Measurements from ENCODE around the gene PCDHA6.
A peak's percentile ranks its signal among the peaks of the same experiment; 100 is the strongest.
"Not testable (repeated sequence)": the region's sequence is repeated elsewhere in the genome, so short reads cannot be mapped to it uniquely, and the experiment has no call there.

The PCDHA6 gene

GRCh38 chr5:140827704-140828361 is at the start of gene PCDHA6:
Gene PCDHA6, plus strand, starts transcription at chr5:140827960. Its CDS starts 132 bp downstream, at chr5:140828092.
- H3K4me3 ChIP-seq, result peak within 1 kb of the TSS; percentile 51

GRCh38 chr5:140780512-140780911 is 47.2 kb upstream of the PCDHA6 start:
- TF ChIP-seq, protein P1, sequence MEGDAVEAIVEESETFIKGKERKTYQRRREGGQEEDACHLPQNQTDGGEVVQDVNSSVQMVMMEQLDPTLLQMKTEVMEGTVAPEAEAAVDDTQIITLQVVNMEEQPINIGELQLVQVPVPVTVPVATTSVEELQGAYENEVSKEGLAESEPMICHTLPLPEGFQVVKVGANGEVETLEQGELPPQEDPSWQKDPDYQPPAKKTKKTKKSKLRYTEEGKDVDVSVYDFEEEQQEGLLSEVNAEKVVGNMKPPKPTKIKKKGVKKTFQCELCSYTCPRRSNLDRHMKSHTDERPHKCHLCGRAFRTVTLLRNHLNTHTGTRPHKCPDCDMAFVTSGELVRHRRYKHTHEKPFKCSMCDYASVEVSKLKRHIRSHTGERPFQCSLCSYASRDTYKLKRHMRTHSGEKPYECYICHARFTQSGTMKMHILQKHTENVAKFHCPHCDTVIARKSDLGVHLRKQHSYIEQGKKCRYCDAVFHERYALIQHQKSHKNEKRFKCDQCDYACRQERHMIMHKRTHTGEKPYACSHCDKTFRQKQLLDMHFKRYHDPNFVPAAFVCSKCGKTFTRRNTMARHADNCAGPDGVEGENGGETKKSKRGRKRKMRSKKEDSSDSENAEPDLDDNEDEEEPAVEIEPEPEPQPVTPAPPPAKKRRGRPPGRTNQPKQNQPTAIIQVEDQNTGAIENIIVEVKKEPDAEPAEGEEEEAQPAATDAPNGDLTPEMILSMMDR (IDR thresholded peaks at IDR 0.05), result no peak
- DNase-seq (ENCODE audit: low spot score), result no peak
- Histone ChIP-seq H3K27ac (no peak overlapping the region), H3K4me3 (no peak overlapping the region)

More at GRCh38 chr5:140827704-140828361, at the start of gene PCDHA6:
- no peak for DNase-seq (ENCODE audit: low spot score)
- H3K27ac ChIP-seq, result no peak within 1 kb of the TSS
- TF ChIP-seq, protein P1 (IDR thresholded peaks at IDR 0.05), result no peak

- H3K27ac ChIP-seq, result no peak within 1 kb of the TSS
- peak within 1 kb of the TSS; percentile 5 for H3K4me3 ChIP-seq
- TF ChIP-seq, protein P1 (IDR thresholded peaks at IDR 0.05), result no peak
- no peak for DNase-seq (ENCODE audit: low spot score)
Observed at GRCh38 chr5:140785905-140786686, 41.7 kb upstream of the PCDHA6 start, which contains the start of gene PCDHA1. Gene PCDHA1, plus strand, starts transcription at chr5:140786140.

DNA sequence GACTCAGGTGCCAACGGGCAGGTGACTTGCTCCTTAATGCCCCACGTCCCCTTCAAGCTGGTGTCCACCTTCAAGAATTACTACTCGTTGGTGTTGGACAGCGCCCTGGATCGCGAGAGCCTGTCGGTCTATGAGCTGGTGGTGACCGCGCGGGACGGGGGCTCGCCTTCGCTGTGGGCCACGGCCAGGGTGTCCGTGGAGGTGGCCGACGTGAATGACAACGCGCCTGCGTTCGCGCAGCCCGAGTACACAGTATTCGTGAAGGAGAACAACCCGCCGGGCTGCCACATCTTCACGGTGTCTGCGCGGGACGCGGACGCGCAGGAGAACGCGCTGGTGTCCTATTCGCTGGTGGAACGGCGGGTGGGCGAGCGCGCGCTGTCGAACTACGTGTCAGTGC is 40.3 kb upstream of the PCDHA6 start:
- peak overlapping the region; percentile 5 for H3K4me3 ChIP-seq
- H3K27ac ChIP-seq; DNase-seq (ENCODE audit: low spot score): not testable (repeated sequence)

DNA sequence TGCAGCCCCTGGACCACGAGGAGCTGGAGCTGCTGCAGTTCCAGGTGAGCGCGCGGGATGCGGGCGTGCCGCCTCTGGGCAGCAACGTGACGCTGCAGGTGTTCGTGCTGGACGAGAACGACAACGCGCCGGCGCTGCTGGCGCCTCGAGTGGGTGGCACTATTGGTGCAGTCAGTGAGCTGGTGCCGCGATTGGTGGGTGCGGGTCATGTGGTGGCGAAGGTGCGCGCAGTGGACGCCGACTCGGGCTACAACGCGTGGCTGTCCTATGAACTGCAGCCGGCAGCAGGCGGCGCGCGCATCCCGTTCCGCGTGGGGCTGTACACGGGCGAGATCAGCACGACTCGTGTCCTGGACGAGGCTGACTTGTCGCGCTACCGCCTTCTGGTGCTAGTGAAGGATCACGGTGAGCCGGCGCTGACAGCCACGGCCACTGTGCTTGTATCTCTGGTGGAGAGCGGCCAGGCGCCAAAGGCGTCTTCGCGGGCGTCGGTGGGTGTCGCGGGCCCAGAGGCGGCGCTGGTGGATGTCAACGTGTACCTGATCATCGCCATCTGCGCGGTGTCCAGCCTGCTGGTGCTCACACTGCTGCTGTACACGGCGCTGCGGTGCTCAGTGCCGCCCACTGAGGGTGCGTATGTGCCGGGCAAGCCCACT is 39.8 kb upstream of the PCDHA6 start:
- H3K27ac ChIP-seq; DNase-seq (ENCODE audit: low spot score): not testable (repeated sequence)
- peak overlapping the region; percentile 5 for H3K4me3 ChIP-seq

GRCh38 chr5:140791089-140791488 is 36.7 kb upstream of the PCDHA6 start:
- H3K27ac ChIP-seq, result no peak overlapping the region
- TF ChIP-seq, protein P1 (IDR thresholded peaks at IDR 0.05), result no peak
- H3K4me3 ChIP-seq, result no peak overlapping the region
- no peak for DNase-seq (ENCODE audit: low spot score)

DNA sequence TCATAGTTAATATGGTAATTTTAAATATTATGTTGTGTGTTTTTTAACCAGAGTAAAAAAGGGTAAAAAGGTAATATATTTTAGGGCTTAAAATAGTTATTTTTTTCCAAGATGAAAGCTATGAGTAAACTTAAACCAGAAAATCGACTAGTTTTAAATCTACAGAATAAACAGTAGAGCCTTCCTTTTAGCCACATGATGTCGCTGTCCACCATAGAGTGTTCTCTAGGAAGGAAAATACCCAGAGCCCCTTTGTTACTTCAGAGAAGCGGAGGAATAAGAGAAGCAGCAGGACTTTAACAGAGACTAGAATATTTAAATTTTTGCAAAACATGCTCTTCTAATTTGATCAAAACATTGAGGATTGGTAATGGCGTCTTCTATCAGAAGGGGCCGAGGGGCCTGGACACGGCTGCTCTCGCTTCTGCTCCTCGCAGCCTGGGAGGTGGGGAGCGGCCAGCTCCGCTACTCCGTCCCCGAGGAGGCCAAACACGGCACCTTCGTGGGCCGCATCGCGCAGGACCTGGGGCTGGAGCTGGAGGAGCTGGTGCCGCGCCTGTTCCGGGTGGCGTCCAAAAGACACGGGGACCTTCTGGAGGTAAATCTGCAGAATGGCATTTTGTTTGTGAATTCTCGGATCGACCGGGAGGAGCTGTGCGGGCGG is 33.0 kb upstream of the PCDHA6 start, which contains the start of gene PCDHA2:
Gene PCDHA2 (plus strand): TSS at position 258 of the 664 bp plus-strand sequence.
- no peak within 1 kb of the TSS for H3K27ac ChIP-seq
- peak within 1 kb of the TSS; percentile 50 for H3K4me3 ChIP-seq
- no peak for DNase-seq (ENCODE audit: low spot score)
- TF ChIP-seq, protein P1 (IDR thresholded peaks at IDR 0.05), result no peak

Measured in coronary artery (tissue), 2 donors.